Esophagus squamous epithelium (tissue), 5 donors: Measurements from ENCODE around the gene PXN. TPM values are rescaled to one million over a fixed set of nuclear protein-coding genes. Genes with fewer than 3 reads are reported as not detected.

ENCODE experiments used
- DNase-seq: peaks from one replicate; lab custom pipeline; 2025; lab: John Stamatoyannopoulos, UW
- H3K27ac ChIP-seq, 4 donors: fragments of 200-600 bp; sonication (generic); one replicate each; pipeline ENCODE4 v1.5.1; 2016 to 2019; ENCODE audit warnings: mild to moderate bottlenecking in 1 of 4
- H3K27me3 ChIP-seq, 4 donors: fragments of 200-600 bp; sonication (generic); 1 replicate in 3 of 4; 2 replicates in 1 of 4; pipeline versions ENCODE4 v1.5.1 to v1.6.0; 2017 to 2021; ENCODE audit warnings: antibody characterized with exemption in 1 of 4
- H3K36me3 ChIP-seq, 3 donors: fragments of 200-600 bp; sonication (generic); one replicate each; pipeline ENCODE4 v1.5.1; 2016 to 2019
- H3K4me1 ChIP-seq, 3 donors: fragments of 200-600 bp; sonication (generic); one replicate each; pipeline ENCODE4 v1.5.1; 2017 to 2019
- H3K4me3 ChIP-seq, 4 donors: fragments of 200-600 bp; sonication (generic); 1 replicate in 3 of 4; 2 replicates in 1 of 4; pipeline ENCODE4 v1.5.1; 2016 to 2019; ENCODE audit warnings: mild to moderate bottlenecking in 2 of 4, moderate library complexity in 1 of 4
- H3K9me3 ChIP-seq, 3 donors: fragments of 200-600 bp; sonication (generic); one replicate each; pipeline ENCODE4 v1.5.1; 2016 to 2019
- CTCF ChIP-seq, 6 experiments: fragments of 450-650 bp in 4 of 6; fragments of 200-600 bp in 2 of 6; sonication (generic) in 2 of 6; IDR thresholded peaks; one replicate each; pipeline ENCODE4 v1.5.1; 2016 to 2019; ENCODE audit warnings: antibody characterized with exemption in 6 of 6, mild to moderate bottlenecking in 4 of 6, moderate library complexity in 4 of 6
- POLR2A ChIP-seq, 4 donors: fragments of 450-650 bp; IDR thresholded peaks; one replicate each; pipeline ENCODE4 v1.6.1; 2017; ENCODE audit warnings: antibody characterized with exemption in 4 of 4, mild to moderate bottlenecking in 4 of 4, moderate library complexity in 3 of 4
- WGBS, 2 donors: methylation state at CpG; one replicate each; pipeline ENCODE4 v1.1.5; 2018; 5-methylcytosine and 5-hydroxymethylcytosine counted together
- intact Hi-C: fragments of 100-400 bp; cut with DNase I; formaldehyde crosslinking; loops from one replicate; pipeline ENCODE4 v1.15.0; 2022
- total RNA-seq, 4 donors: library from RNA; depleted of rRNA; stranded (reverse); fragments of >200 nt; gene quantifications; one replicate each; pipeline ENCODE4 v1.1.0, GENCODE V29; 2016
- donor health status: DM: yes; HTN: yes; CAD: no.

PXN gene
- total RNA-seq, 4 donors from 2014 or later: 18.2 to 44.4 (median 21.4) TPM

DNA sequence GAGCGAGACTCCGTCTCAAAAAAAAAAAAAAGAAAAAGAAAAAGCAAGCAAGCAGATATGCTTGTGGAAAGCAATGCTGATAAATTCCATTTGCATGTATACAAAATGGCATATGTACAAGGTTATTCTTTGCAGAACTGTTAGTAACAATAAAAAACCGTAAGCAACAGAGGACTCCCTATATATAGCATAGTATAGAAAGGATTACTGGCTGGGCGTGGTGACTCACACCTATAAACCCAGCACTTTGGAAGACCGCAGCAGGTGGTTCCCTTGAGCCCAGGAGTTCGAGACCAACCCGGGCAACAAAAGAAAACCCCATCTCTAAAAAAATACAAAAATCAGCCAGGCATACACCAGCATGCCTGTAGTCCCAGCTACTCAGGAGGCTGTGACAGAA is 84.6 kb downstream of the PXN start:
- 84 to 92% methylated on average over 7 of the region's 7 CpGs for WGBS, 2 donors
- intact Hi-C loops: no loop called here
- TF ChIP-seq POLR2A (IDR thresholded peaks at IDR 0.05) (no peak), CTCF (IDR thresholded peaks at IDR 0.05) (no peak)
- H3K36me3 ChIP-seq: peaks cover 38 to 98% (median 58%) of the 10 kb centered on the region in 3 donors
- H3K4me1 ChIP-seq: no peaks in the 10 kb centered on the region
- DNase-seq: no peak
- no peak overlapping the region for H3K27ac ChIP-seq
- H3K9me3 ChIP-seq: no peaks in the 10 kb centered on the region
- no peaks in the 10 kb centered on the region for H3K27me3 ChIP-seq
- no peak overlapping the region for H3K4me3 ChIP-seq

DNA sequence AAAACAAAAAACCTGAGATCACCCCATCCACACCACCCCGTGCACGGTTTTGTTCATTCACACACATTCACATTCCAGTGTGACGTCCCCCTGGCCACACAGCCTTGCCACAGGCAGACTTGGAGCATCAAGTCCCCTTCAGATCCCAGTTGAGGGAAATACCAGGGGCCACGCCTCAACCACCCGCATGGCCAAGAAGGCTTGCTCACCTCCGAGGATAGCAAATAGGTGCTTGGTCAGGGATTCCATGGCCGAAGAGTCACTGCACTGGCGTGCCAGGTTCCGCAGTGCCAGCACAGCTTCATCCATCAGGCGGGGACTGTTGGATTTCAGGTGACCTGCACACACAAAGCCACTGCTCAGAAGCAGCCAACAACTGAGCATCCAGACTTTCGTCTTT is 90.0 kb downstream of the PXN start:
- H3K27ac ChIP-seq: no peak overlapping the region
- H3K4me1 ChIP-seq: no peaks in the 10 kb centered on the region
- H3K27me3 ChIP-seq: no peaks in the 10 kb centered on the region
- intact Hi-C loops: no loop called here
- 88 to 93% methylated on average over 7 of the region's 11 CpGs for WGBS, 2 donors
- peaks cover 40 to 100% (median 81%) of the 10 kb centered on the region in 3 donors for H3K36me3 ChIP-seq
- no peaks in the 10 kb centered on the region for H3K9me3 ChIP-seq
- TF ChIP-seq CTCF (IDR thresholded peaks at IDR 0.05) (no peak), POLR2A (IDR thresholded peaks at IDR 0.05) (no peak)
- no peak overlapping the region for H3K4me3 ChIP-seq
- no peak for DNase-seq

- DNase-seq: no peak
- intact Hi-C loops: no loop called here
- peaks cover 45 to 100% (median 86%) of the 10 kb centered on the region in 3 donors for H3K36me3 ChIP-seq
- H3K27me3 ChIP-seq: no peaks in the 10 kb centered on the region
- no peak overlapping the region for H3K4me3 ChIP-seq
- no peaks in the 10 kb centered on the region for H3K4me1 ChIP-seq
- no peak for TF ChIP-seq CTCF (IDR thresholded peaks at IDR 0.05)
- WGBS, 2 donors: 87 to 89% methylated on average over 5 of the region's 5 CpGs
- no peak overlapping the region for H3K27ac ChIP-seq
- H3K9me3 ChIP-seq: no peaks in the 10 kb centered on the region
Observed at GRCh38 chr12:120175062-120175461, 90.5 kb downstream of the PXN start.

DNA sequence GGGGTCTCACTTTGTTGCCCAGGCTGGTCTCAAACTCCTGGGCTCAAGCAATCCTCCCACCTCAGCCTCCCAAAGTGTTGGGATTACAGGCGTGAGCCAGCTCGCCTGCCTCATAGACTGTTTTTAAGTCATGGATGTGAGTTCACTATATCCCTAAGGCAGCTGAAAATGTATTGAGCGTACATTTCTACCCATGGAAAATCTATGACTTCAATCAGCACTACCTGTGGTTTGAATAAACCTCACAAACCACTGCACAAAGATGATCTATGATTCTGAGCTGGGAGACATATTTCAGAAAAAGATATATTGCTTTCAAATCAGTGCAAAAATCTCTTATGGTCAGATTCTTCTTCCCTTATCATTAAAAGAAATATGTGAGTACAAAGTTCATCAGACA is 93.5 kb downstream of the PXN start:
- Histone ChIP-seq H3K36me3 (peaks cover 44 to 100% (median 80%) of the 10 kb centered on the region in 3 donors), H3K4me1 (no peaks in the 10 kb centered on the region), H3K4me3 (no peak overlapping the region), H3K27me3 (no peaks in the 10 kb centered on the region), H3K27ac (no peak overlapping the region), H3K9me3 (no peaks in the 10 kb centered on the region)
- DNase-seq: no peak
- 94 to 96% methylated on average over 3 of the region's 3 CpGs for WGBS, 2 donors
- intact Hi-C loops: no loop called here
- no peak for TF ChIP-seq CTCF (IDR thresholded peaks at IDR 0.05)
- TF ChIP-seq POLR2A (IDR thresholded peaks at IDR 0.05): no peak

DNA sequence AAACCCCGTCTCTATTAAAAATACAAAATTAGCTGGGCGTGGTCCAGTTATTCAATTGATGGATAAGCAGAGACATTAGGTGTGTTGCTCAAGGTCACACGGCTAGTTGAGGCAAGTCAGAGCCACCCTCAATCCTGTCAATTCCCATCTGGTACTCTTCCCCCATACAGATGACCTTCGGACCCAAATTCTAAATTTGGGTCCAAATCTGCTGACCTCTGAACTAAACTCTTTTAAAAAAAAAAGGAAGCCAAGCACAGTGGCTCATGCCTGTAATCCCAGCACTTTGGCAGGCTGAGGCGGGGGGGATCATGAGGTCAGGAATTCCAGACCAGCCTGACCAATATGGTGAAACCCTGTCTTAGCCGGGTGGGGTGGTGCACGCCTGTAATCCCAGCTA is 94.9 kb downstream of the PXN start:
- no peaks in the 10 kb centered on the region for H3K27me3 ChIP-seq
- intact Hi-C loops: no loop called here
- H3K9me3 ChIP-seq: no peaks in the 10 kb centered on the region
- WGBS, 2 donors: 86 to 89% methylated on average over 4 to 5 of the region's 7 CpGs
- H3K27ac ChIP-seq: no peak overlapping the region
- no peaks in the 10 kb centered on the region for H3K4me1 ChIP-seq
- peaks cover 38 to 100% (median 71%) of the 10 kb centered on the region in 3 donors for H3K36me3 ChIP-seq
- TF ChIP-seq CTCF (IDR thresholded peaks at IDR 0.05) (no peak), POLR2A (IDR thresholded peaks at IDR 0.05) (no peak)
- H3K4me3 ChIP-seq: no peak overlapping the region
- no peak for DNase-seq
